H1 (cell line): Measurements from ENCODE around the gene SFTPB. TPM values are rescaled to one million over a fixed set of nuclear protein-coding genes. Genes with fewer than 3 reads are reported as not detected.

Experiments used
- CBX5 ChIP-seq: fragments of 300-800, 300-1000 bp; sonication (generic); IDR thresholded peaks from 2 replicates; pipeline ENCODE4 v1.7.1; 2016; ENCODE audit warnings: antibody characterized with exemption, low read length, low read depth
- JUN ChIP-seq: IDR thresholded peaks from 2 replicates; pipeline ENCODE4 v1.6.1; 2011; ENCODE audit warnings: low read depth, mild to moderate bottlenecking, improper control_type of control experiment, low read length
- KDM5A ChIP-seq: fragments of 200-600 bp; IDR thresholded peaks from 2 replicates; pipeline ENCODE4 v1.7.1; 2012; ENCODE audit warnings: mild to moderate bottlenecking, low read length, inconsistent platforms, mixed read lengths
- RAD21 ChIP-seq, 2 experiments: IDR thresholded peaks in 1 of 2; conservative IDR thresholded peaks in 1 of 2; 2 replicates each; pipeline ENCODE4 v1.6.1; 2011; ENCODE audit warnings: low read depth in 2 of 2, low read length in 2 of 2, improper control_type of control experiment in 1 of 2, inconsistent platforms in 1 of 2, mild to moderate bottlenecking in 1 of 2, moderate library complexity in 1 of 2
- RBBP5 ChIP-seq: IDR thresholded peaks from 2 replicates; pipeline ENCODE4 v1.7.1; 2012; ENCODE audit warnings: low read depth, mild to moderate bottlenecking, inconsistent platforms, low read length, moderate library complexity, borderline replicate concordance
- SIRT6 ChIP-seq: IDR thresholded peaks from one replicate; pipeline ENCODE4 v1.7.1; 2012; ENCODE audit warnings: low read length, inconsistent platforms
- SIX5 ChIP-seq: IDR thresholded peaks from 2 replicates; pipeline ENCODE4 v1.6.1; 2011; ENCODE audit warnings: mild to moderate bottlenecking, low read depth, low read length
- SP1 ChIP-seq: IDR thresholded peaks from 2 replicates; pipeline ENCODE4 v1.6.1; 2011; ENCODE audit warnings: low read depth, low read length
- polyA plus RNA-seq, 7 experiments: library from polyadenylated mRNA; depleted of rRNA in 3 of 7; stranded (reverse) in 5 of 7; unstranded in 2 of 7; fragments of >200 nt in 5 of 7; fragments of 200-250 nt in 2 of 7; gene quantifications; 1 replicate in 5 of 7; 2 replicates in 1 of 7; 4 replicates in 1 of 7; pipeline versions ENCODE4 v1.2.1 to v1.2.3, GENCODE V29; 2011 to 2013; ENCODE audit warnings: missing spikeins in 2 of 7, mixed read lengths in 2 of 7
- total RNA-seq: library from RNA; stranded (reverse); fragmentation: NEBNext Ultra II Directional; extraction: Animal tissue kit (Norgen Biotek cat#: 25700); gene quantifications from 2 replicates; pipeline ENCODE4 v1.2.1, GENCODE V29; 2021
- TF ChIP-seq, protein P1 (sequence below): fragments of 300-600 bp; sonication (generic); IDR thresholded peaks from 2 replicates; pipeline ENCODE4 v1.7.1; 2012; ENCODE audit warnings: low read length, moderate library complexity, mild to moderate bottlenecking, inconsistent platforms; ENCODE audit not compliant: insufficient replicate concordance

SFTPB gene
- total and polyA plus RNA-seq, 2 of the 8 experiments (the other 6 are each of a cell fraction or from before 2014, with no cell fraction given) = not detected

DNA sequence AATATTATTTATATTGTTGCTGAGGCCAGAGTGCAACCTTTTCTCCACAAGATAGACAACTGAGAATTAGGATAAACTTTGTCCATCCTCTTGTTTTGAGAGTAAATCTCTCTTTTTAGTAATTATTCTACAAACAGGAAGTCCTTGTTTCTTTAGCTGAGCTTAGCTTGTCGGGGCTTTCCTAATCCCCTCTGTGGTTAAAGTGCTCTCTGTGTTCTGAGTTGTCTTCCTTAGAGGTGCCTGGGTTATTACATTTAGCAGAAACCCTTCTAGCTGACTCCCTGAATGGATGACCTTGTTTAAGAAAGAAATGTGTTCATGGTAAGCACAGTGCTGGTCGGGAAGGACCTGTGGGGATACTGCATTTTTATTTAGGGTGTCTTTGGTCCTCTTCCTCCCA, 39.3 kb downstream of the SFTPB start (continued):
- TF ChIP-seq, protein P1, sequence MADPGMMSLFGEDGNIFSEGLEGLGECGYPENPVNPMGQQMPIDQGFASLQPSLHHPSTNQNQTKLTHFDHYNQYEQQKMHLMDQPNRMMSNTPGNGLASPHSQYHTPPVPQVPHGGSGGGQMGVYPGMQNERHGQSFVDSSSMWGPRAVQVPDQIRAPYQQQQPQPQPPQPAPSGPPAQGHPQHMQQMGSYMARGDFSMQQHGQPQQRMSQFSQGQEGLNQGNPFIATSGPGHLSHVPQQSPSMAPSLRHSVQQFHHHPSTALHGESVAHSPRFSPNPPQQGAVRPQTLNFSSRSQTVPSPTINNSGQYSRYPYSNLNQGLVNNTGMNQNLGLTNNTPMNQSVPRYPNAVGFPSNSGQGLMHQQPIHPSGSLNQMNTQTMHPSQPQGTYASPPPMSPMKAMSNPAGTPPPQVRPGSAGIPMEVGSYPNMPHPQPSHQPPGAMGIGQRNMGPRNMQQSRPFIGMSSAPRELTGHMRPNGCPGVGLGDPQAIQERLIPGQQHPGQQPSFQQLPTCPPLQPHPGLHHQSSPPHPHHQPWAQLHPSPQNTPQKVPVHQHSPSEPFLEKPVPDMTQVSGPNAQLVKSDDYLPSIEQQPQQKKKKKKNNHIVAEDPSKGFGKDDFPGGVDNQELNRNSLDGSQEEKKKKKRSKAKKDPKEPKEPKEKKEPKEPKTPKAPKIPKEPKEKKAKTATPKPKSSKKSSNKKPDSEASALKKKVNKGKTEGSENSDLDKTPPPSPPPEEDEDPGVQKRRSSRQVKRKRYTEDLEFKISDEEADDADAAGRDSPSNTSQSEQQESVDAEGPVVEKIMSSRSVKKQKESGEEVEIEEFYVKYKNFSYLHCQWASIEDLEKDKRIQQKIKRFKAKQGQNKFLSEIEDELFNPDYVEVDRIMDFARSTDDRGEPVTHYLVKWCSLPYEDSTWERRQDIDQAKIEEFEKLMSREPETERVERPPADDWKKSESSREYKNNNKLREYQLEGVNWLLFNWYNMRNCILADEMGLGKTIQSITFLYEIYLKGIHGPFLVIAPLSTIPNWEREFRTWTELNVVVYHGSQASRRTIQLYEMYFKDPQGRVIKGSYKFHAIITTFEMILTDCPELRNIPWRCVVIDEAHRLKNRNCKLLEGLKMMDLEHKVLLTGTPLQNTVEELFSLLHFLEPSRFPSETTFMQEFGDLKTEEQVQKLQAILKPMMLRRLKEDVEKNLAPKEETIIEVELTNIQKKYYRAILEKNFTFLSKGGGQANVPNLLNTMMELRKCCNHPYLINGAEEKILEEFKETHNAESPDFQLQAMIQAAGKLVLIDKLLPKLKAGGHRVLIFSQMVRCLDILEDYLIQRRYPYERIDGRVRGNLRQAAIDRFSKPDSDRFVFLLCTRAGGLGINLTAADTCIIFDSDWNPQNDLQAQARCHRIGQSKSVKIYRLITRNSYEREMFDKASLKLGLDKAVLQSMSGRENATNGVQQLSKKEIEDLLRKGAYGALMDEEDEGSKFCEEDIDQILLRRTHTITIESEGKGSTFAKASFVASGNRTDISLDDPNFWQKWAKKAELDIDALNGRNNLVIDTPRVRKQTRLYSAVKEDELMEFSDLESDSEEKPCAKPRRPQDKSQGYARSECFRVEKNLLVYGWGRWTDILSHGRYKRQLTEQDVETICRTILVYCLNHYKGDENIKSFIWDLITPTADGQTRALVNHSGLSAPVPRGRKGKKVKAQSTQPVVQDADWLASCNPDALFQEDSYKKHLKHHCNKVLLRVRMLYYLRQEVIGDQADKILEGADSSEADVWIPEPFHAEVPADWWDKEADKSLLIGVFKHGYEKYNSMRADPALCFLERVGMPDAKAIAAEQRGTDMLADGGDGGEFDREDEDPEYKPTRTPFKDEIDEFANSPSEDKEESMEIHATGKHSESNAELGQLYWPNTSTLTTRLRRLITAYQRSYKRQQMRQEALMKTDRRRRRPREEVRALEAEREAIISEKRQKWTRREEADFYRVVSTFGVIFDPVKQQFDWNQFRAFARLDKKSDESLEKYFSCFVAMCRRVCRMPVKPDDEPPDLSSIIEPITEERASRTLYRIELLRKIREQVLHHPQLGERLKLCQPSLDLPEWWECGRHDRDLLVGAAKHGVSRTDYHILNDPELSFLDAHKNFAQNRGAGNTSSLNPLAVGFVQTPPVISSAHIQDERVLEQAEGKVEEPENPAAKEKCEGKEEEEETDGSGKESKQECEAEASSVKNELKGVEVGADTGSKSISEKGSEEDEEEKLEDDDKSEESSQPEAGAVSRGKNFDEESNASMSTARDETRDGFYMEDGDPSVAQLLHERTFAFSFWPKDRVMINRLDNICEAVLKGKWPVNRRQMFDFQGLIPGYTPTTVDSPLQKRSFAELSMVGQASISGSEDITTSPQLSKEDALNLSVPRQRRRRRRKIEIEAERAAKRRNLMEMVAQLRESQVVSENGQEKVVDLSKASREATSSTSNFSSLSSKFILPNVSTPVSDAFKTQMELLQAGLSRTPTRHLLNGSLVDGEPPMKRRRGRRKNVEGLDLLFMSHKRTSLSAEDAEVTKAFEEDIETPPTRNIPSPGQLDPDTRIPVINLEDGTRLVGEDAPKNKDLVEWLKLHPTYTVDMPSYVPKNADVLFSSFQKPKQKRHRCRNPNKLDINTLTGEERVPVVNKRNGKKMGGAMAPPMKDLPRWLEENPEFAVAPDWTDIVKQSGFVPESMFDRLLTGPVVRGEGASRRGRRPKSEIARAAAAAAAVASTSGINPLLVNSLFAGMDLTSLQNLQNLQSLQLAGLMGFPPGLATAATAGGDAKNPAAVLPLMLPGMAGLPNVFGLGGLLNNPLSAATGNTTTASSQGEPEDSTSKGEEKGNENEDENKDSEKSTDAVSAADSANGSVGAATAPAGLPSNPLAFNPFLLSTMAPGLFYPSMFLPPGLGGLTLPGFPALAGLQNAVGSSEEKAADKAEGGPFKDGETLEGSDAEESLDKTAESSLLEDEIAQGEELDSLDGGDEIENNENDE = no peak
- TF ChIP-seq SP1 (no peak), RBBP5 (no peak), CBX5 (no peak), RAD21 (IDR thresholded peaks at IDR 0.05 in 1 of 2, conservative IDR thresholded peaks at IDR 0.05 in 1 of 2; ENCODE audit: low read depth in 2 of 2, low read length in 2 of 2) (no peak), SIX5 (no peak), KDM5A (no peak), JUN (no peak), SIRT6 (no peak)
